ENCODE measurements around the gene ADCY6. TPM values are rescaled to one million over a fixed set of nuclear protein-coding genes. Genes with fewer than 3 reads are reported as not detected.

The ADCY6 gene
- total RNA-seq, 6 experiments from 2014 or later = 10.9 to 21.4 (median 14.4) TPM

- Histone ChIP-seq H3K9me3 (no peaks in the 10 kb centered on the region), H3K27ac (no peak within 1 kb of the TSS), H3K4me3 (peak within 1 kb of the TSS; percentile 47 to 54 (median 53)), H3K36me3 (no peaks in the 10 kb centered on the region), H3K4me1 (peaks cover 0 to 12% (median 2%) of the 10 kb centered on the region in 4 donors), H3K27me3 (peaks cover 0 to 14% of the 10 kb centered on the region in 2 donors)
- ATAC-seq = peak in 3 of 4 donors; percentile 12 to 27 (median 17)
- intact Hi-C loops (cut with DNase I) = no loop called here
- WGBS (ENCODE audit: insufficient coverage, low coverage, low lambda C conversion rate, missing lambda C conversion rate) = under 1% methylated on average over 45 of the region's 79 CpGs
- TF ChIP-seq POLR2A (IDR thresholded peaks at IDR 0.05) (no peak), CTCF (IDR thresholded peaks at IDR 0.05) (no peak)
- peak; percentile 60 to 66 (median 65) for DNase-seq
Observed at GRCh38 chr12:48817873-48818830, 29.3 kb upstream of the ADCY6 start, which contains the start of gene CACNB3. CACNB3 (plus strand) TSS chr12:48818496; CDS start chr12:48818930, 434 bp downstream.

- Histone ChIP-seq H3K4me1 (peaks cover 0 to 12% (median 2%) of the 10 kb centered on the region in 4 donors), H3K27ac (no peak overlapping the region), H3K36me3 (no peaks in the 10 kb centered on the region), H3K9me3 (no peaks in the 10 kb centered on the region), H3K4me3 (peak overlapping the region in 1 of 3 donors; percentile 75), H3K27me3 (peaks cover 0 to 14% of the 10 kb centered on the region in 2 donors)
- intact Hi-C loops (cut with DNase I) = no loop called here
- TF ChIP-seq POLR2A (IDR thresholded peaks at IDR 0.05) (no peak), CTCF (IDR thresholded peaks at IDR 0.05) (no peak)
- WGBS (ENCODE audit: insufficient coverage, low coverage, low lambda C conversion rate, missing lambda C conversion rate) = 100% methylated on average over 3 of the region's 3 CpGs
- ATAC-seq (no peak), DNase-seq (no peak)
Observed at GRCh38 chr12:48816143-48816854, 27.4 kb upstream of the ADCY6 start.

- H3K9me3 ChIP-seq = no peaks in the 10 kb centered on the region
- H3K4me1 ChIP-seq = peaks cover 0 to 12% (median 2%) of the 10 kb centered on the region in 4 donors
- TF ChIP-seq CTCF (IDR thresholded peaks at IDR 0.05) (no peak), POLR2A (IDR thresholded peaks at IDR 0.05) (peak; percentile 37)
- intact Hi-C loops (cut with DNase I) = no loop called here
- DNase-seq (peak; percentile 66 to 78 (median 76)), ATAC-seq (peak; percentile 76 to 86 (median 82))
- WGBS (ENCODE audit: insufficient coverage, low coverage, low lambda C conversion rate, missing lambda C conversion rate) = 2% methylated on average over 38 of the region's 54 CpGs
- H3K27me3 ChIP-seq = peaks cover 0 to 14% of the 10 kb centered on the region in 2 donors
- peak overlapping the region; percentile 66 to 84 (median 72) for H3K27ac ChIP-seq
- H3K36me3 ChIP-seq = no peaks in the 10 kb centered on the region
- peak overlapping the region; percentile 75 to 87 (median 80) for H3K4me3 ChIP-seq
Observed at GRCh38 chr12:48815126-48816110, 26.5 kb upstream of the ADCY6 start.
